ENCODE data around the gene WAC.

The WAC gene

DNA sequence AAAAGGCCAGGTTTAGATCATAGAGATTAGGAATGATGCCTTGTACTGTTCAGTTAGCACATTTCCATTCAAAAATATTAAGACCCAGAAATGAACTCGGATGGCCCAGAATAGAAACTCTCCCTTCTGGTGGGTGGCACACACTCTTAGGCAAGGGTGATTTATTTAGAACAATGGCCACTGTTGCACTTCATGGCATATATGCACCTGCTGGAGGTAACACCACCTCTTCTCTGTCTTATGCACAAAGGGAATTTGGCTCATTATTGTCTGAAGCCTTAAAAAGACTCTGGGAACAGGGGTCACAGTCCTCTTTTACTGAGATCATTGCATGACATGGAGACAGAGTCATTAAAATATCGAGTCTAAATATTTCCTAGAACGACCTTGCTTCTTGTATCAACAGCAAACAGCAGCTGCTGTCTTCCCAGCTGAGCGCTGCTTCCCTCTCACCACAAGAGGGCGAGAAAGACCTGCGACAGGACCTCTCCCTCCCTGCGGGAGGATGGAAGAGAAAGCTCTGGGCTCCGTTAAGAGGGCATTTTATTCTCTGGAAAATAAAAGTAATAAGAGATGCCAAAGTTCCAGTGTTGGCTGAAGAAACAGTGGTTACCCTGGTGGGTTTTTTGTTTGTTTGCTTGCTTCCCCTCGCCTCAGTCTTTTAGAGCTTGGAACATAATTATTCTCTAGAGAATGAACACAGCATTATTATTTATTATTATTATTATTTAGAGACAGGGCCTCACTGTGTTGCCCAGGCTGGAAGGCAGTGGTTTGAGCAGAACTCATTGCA lies 130.9 kb downstream of the WAC start:
- Histone ChIP-seq H2AFZ (no peak overlapping the region), H3K4me3 (ENCODE audit: low read depth, low read length) (no peak overlapping the region), H3K27ac (no peak overlapping the region), H3K4me2 (ENCODE audit: low read length) (no peak overlapping the region), H3K27me3 (ENCODE audit: control insufficient read depth, insufficient read depth, low read length) (no peaks in the 10 kb centered on the region), H3K79me2 (no peaks in the 10 kb centered on the region), H3K4me1 (no peaks in the 10 kb centered on the region), H3K9ac (no peak overlapping the region), H3K36me3 (ENCODE audit: control insufficient read depth, insufficient read depth, low read length) (no peaks in the 10 kb centered on the region), H3K9me3 (ENCODE audit: control insufficient read depth, low read length) (no peaks in the 10 kb centered on the region)
- TF ChIP-seq, protein P1, sequence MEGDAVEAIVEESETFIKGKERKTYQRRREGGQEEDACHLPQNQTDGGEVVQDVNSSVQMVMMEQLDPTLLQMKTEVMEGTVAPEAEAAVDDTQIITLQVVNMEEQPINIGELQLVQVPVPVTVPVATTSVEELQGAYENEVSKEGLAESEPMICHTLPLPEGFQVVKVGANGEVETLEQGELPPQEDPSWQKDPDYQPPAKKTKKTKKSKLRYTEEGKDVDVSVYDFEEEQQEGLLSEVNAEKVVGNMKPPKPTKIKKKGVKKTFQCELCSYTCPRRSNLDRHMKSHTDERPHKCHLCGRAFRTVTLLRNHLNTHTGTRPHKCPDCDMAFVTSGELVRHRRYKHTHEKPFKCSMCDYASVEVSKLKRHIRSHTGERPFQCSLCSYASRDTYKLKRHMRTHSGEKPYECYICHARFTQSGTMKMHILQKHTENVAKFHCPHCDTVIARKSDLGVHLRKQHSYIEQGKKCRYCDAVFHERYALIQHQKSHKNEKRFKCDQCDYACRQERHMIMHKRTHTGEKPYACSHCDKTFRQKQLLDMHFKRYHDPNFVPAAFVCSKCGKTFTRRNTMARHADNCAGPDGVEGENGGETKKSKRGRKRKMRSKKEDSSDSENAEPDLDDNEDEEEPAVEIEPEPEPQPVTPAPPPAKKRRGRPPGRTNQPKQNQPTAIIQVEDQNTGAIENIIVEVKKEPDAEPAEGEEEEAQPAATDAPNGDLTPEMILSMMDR (IDR thresholded peaks at IDR 0.05): peak; percentile 98

DNA sequence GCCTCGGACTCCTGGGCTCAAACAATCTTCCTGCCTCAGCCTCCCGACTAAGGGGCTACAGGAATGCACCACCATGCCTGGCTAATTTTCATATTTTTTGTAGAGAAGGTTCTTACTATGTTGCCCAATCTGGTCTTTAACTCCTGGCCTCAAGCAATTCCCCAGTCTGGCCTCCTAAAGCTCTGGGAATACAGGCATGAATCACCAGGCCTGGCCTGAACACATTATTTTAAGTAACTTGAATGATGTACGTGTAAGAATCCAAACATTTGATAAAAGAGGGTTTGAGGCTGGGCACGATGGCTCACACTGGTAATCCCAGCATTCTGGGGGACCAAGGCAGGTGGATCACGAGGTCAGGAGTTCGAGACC lies 131.4 kb downstream of the WAC start:
- H3K9me3 ChIP-seq (ENCODE audit: control insufficient read depth, low read length): no peaks in the 10 kb centered on the region
- H3K4me1 ChIP-seq: no peaks in the 10 kb centered on the region
- no peak overlapping the region for H3K4me3 ChIP-seq (ENCODE audit: low read depth, low read length)
- H3K36me3 ChIP-seq (ENCODE audit: control insufficient read depth, insufficient read depth, low read length): no peaks in the 10 kb centered on the region
- TF ChIP-seq, protein P1 (IDR thresholded peaks at IDR 0.05): no peak
- H3K27ac ChIP-seq: no peak overlapping the region
- no peak overlapping the region for H2AFZ ChIP-seq
- H3K27me3 ChIP-seq (ENCODE audit: control insufficient read depth, insufficient read depth, low read length): no peaks in the 10 kb centered on the region
- H3K4me2 ChIP-seq (ENCODE audit: low read length): no peak overlapping the region
- no peak overlapping the region for H3K9ac ChIP-seq
- no peaks in the 10 kb centered on the region for H3K79me2 ChIP-seq

DNA sequence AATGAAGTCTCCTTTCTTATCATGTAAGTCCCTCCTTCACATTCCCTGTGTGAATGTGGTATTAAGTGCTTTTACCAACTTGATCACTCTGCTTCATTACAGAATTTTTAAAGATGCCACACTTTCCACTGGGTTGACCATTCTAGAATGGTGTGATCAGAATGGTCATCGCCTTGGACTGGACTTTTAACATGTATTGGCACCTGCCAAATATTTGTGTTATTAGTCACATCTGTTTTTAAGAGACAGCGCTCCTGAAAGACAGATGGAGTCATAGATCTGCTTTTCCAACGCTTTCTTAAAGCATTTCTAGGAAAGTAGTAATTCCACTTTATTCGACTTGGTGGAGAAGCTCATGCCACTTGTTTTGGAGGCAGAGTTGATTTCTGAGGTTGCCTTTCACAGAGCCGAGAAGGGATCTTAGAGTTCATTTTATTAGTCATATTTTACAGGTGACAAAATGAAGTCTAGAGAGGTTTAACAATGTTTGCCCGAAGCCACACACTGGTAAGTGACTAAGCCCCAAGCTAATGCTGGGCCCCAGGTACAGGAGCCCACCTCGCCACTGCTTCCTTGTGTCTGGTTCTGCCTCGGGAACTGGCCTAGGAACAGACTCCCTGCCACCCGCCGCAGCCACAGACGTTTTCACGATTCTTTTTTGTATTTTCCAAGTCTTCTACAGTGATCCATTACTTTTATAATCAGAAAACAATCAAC lies 134.0 kb downstream of the WAC start:
- no peaks in the 10 kb centered on the region for H3K4me1 ChIP-seq
- no peaks in the 10 kb centered on the region for H3K79me2 ChIP-seq
- H3K27me3 ChIP-seq (ENCODE audit: control insufficient read depth, insufficient read depth, low read length): no peaks in the 10 kb centered on the region
- H3K4me2 ChIP-seq (ENCODE audit: low read length): no peak overlapping the region
- no peak overlapping the region for H3K27ac ChIP-seq
- H3K4me3 ChIP-seq (ENCODE audit: low read depth, low read length): no peak overlapping the region
- no peaks in the 10 kb centered on the region for H3K36me3 ChIP-seq (ENCODE audit: control insufficient read depth, insufficient read depth, low read length)
- TF ChIP-seq, protein P1 (IDR thresholded peaks at IDR 0.05): no peak
- H3K9ac ChIP-seq: no peak overlapping the region
- H2AFZ ChIP-seq: no peak overlapping the region
- H3K9me3 ChIP-seq (ENCODE audit: control insufficient read depth, low read length): no peaks in the 10 kb centered on the region

DNA sequence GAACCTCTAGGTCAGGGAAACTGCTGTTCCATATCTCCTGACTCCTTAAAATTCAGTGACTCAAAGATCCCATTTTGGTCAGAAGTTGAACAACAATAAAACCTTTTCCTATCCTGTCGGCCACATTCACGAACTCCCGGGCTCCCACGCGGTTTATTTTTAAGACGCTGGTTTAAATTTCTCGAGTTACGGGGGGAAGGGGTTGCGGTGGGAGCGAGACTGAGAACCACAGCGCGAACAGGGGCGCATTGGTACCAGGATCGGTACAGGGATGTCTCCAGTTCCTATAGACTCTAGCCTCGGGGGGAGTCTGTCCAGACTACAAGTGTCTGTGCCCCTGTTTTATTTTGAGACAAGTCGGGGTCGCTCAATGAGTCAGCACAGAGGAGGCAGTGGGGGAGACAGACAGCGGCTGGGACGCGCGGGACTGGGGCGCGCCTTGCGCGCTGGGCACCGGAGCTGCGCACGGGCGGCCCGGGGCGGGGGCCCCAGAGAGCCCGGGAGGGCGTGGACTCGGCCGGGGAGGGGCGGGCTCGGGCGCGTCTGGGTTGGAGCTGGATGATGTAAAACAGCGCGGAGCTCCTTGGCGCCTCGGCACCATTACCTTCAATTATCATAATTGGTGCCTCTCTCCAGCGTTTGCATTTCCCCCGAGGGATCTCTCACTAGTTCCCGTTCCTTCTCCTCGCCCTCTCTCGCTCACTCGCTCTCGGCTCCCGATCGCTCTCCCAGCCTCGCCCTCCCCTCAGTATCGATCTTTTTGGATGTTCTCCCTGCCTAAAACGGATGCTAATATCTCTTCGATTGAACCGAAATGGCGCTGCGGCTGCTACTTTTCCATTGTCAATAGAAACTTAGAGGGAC lies 135.7 kb downstream of the WAC start:
- Histone ChIP-seq H3K36me3 (ENCODE audit: control insufficient read depth, insufficient read depth, low read length) (no peaks in the 10 kb centered on the region), H3K4me1 (no peaks in the 10 kb centered on the region), H2AFZ (peak overlapping the region; percentile 72), H3K79me2 (no peaks in the 10 kb centered on the region), H3K9me3 (ENCODE audit: control insufficient read depth, low read length) (no peaks in the 10 kb centered on the region), H3K27me3 (ENCODE audit: control insufficient read depth, insufficient read depth, low read length) (no peaks in the 10 kb centered on the region), H3K9ac (no peak overlapping the region), H3K27ac (no peak overlapping the region), H3K4me3 (ENCODE audit: low read depth, low read length) (peak overlapping the region; percentile 62), H3K4me2 (ENCODE audit: low read length) (peak overlapping the region; percentile 66)
- TF ChIP-seq, protein P1 (IDR thresholded peaks at IDR 0.05): no peak

Data from parathyroid adenoma (tissue), 2 donors.